ENCODE measurements around the gene TMEM52.

TMEM52 gene

DNA sequence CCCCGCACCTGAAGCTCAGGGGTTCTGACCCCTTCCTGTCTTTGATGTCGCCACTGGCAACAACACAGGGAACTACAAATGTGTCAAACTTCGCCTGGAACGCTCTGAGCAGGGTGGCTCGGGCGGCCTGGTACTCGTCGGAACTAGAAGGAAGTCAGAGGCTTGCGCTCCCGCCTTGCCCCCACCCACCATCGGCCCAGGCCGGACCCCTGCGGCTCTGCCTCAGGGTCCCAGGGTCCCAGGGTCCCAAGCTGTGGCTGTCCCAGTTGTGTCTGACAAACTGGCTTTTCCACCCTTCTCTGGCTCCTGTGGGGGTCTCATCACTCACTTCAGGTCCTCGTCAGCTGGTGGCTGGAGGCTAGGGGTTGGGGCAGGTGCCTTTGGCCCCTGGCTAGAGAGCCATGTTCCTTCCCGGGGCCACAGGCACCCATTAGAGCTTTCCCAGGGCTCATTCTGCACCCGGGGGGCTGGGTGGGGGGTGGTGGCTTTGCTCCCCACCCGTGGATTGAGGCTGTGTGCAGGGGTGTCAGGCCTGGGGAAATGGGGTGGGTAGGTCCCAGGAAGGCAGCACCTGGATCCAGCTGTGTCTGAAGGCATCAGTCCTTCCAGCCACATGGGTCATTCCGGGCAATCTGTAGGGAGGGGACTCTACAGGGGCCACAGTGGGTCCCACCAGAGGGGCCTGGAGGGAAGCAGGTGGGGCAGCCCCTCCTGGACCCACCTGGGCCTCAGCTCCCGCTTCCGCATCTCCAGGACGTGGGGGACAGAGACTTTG is 8.0 kb upstream of the TMEM52 start:
- no peak for DNase-seq (ENCODE audit: low read depth in 2 of 2)

DNA sequence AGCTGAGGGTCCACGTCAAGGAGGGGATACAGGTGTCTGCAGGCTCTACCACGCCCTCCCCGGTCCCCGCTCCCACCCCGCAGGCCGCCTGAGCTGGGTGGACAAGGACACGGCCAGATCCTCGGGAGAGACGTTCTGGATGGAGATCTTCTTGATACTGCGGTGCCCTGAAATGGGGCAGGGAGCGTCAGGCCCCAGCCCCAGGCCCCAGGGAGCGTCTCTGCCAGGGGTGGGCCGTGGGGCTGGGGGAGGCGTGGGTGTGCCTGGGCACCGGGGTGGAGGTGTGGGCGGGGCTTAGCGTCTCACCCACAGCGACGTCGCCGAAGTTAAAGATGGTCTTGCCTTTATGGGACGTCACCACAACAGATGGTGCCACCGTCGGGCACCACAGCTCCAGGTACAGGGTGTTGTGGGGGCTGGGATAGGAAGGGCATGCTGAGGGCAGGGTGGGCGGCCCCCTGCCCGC is 7.3 kb upstream of the TMEM52 start:
- DNase-seq (ENCODE audit: low read depth in 2 of 2): no peak

DNA sequence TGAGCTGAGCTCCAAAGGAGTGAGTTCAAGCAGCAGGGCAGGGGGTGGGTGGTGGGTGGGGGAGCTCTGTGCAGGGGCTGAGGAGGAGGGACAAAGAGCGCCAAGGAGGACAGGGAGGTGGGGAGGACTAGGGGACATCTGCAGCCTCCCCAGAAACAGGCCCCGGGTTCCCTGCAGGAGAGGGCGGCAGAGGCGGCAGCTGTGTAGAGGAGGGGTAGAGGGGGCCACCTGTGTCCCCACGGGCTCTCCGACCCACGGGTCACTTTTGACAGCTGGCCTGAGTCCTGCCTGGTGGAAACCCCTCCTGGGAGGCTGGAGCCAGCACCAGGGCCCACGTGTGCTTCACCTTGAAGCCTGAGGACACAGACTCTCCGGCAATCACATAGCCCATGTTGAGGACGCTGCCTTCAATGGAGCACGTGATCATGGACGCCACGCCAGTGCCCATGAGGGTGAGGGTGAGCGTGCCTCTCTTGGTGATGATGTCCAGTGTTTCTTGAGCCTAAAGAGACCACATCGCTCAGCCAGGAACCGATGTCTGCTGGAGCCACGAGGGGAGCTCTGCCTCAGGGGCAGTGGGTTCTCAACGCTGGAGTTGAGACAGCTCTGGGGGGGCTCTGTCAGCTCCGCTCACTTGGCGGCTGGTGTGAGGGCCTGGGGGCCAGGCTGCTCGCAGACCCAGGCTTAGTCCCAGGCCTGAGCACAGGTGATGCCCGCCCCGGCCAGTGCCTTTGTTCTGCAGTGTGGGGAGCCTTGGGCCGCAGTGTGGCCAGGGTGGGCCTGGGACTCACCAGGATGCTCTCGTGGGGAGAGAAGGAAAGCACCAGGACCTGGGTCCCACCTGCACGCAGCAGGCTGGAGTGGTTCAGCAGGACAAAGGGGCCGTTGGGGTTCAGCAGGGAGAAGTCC is 6.6 kb upstream of the TMEM52 start:
- DNase-seq (ENCODE audit: low read depth in 2 of 2): no peak

DNA sequence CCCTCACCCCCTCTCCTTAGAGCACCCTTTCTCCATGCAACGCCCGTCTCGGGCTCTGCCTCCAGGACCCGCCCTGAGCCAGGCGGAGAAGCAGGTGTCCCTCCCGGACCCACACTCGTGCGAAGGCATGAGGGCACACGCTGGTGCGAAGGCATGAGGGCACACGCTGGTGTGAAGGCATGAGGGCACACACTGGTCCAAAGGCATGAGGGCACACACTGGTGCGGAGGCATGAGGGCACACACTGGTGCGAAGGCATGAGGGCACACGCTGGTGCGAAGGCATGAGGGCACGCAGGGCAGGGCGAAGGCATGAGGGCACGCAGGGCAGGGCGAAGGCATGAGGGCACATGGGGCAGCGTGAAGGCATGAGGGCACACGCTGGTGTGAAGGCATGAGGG is 5.8 kb upstream of the TMEM52 start:
- DNase-seq (ENCODE audit: low read depth in 2 of 2): no peak

DNA sequence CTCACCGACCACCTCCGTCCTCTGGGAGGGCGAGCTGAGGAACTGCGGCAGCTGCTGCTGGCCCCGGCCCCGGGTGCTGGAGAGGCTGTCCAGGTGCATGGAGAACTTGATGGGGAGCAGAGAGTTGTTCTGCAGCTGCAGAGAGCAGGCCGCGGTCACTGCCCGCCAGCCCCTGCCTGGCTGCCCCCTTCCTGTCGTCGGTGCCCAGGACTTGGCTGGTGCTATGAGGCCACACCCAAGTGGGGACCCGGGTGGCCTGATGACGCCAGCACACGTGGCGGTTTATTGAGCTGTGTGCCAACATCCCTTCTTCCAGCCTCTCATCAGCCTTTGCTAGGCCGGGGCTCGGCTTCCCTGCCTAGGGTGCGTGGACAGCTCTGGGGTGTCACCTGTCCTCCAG is 5.3 kb upstream of the TMEM52 start:
- DNase-seq (ENCODE audit: low read depth in 2 of 2): no peak

DNA sequence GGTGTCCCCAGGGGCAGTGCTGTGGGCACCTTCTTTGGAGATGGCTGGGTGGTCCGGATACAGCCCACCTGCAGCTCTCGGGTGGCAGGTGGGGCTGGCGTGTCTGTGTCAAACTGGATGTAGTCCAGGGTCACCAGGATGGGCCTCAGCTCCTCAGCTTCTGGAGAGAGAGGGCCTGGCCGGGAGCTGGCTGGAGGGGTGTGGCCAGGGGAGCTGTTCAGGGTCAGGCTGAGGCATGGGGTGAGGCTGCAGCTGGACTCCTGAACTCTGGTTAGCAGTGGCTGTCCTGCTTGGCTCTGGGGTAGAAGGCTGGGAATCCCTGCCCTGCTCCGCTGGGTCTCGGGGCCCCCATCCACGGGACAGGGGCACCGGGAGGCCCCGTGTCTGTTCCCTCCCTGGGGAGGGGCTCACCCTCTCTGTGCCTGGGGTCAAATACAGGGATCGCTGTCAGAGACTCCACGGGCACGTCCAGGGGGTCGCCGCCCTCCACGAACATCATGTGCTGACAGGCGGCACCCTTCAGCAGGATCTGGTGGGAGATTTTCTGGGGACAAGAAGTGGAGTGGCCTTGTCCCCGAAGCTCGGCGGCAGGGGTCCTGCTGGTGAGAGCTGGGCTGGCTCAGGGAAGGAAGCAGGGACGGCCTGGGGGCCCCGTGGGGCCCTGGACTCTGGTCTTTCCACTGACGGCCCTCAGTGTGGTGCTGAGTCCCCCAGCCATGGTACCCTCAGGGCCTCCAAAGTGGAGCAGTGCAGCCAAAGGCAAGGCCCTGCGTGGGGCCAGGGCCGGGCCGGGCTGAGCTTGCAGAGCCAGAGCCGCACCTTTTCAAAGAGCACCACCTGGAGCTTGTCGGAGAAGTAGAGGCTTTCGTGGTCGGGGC is 4.1 kb upstream of the TMEM52 start:
- no peak for DNase-seq (ENCODE audit: low read depth in 2 of 2)

DNA sequence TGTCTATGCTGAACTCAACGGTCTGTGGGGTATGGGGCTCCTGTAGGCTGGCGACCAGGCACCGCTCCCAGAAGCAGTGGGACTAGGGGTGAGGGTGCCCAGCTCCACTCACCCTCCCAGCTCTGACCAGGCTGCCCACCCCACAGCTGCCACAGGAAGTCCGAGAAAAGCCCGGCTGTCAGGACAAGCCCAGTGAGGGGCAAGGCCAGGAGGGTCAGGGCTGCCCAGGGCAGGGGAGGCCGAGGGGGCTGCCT is 3.5 kb upstream of the TMEM52 start:
- DNase-seq (ENCODE audit: low read depth in 2 of 2): no peak

DNA sequence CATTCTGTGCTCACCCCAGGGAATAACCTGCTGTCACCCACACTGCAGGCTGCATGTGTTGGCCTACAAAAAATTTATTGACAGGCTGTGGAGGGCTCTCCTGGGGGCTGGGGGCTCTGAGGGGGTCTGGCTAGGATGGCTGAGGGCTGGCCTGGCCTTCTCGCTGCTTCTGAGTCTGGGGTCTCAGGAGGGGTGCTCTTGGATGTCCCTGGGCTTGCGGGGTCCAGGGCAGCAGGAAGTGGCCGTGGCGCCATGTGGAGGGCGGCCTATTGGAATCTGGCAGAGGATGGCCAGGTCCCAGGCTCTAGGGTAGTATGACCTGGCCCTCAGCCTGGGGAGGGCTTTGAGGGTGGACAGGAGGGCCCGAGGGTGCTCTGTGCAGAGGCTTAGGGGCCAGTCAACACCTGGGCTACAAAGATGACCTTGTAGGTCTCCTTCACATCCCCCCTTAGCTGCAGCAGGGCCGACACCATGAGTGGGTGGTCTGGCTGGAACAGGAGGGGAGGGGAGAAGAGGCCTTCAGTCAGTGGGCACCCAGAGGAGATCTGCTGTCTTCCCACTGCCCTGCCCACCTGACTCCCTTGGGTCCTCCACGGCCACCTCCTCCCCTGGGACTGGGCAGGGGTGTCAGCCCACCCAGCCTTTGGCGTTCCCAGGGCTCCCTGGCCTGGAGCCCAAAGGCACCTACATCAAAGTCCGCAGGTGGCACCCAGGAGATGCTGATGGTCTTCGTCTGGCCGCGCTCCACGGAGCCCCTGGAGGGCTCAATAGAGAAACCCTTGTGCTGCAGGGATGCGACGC is 3.0 kb upstream of the TMEM52 start:
- no peak for DNase-seq (ENCODE audit: low read depth in 2 of 2)

DNA sequence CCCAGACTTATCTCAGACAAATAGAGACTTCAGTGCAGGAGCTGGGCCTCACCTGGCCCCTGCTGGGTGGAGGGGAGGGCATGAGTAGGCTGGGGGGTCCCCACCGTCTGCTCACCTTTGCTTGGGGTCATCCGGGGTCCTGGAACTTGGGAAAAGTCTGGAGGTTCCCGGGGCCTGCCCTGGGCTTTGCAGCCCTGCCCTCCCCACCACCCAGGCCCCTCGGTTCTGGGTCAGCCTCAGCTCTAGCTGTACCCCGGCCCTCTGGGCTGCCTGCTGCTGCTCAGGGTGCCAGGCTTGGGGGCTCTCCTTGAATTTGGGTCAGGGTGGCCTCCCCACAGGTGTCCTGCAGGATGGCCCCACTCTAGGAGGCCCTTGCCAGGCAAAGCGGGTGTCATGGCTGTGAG is 2.4 kb upstream of the TMEM52 start:
- no peak for DNase-seq (ENCODE audit: low read depth in 2 of 2)

DNA sequence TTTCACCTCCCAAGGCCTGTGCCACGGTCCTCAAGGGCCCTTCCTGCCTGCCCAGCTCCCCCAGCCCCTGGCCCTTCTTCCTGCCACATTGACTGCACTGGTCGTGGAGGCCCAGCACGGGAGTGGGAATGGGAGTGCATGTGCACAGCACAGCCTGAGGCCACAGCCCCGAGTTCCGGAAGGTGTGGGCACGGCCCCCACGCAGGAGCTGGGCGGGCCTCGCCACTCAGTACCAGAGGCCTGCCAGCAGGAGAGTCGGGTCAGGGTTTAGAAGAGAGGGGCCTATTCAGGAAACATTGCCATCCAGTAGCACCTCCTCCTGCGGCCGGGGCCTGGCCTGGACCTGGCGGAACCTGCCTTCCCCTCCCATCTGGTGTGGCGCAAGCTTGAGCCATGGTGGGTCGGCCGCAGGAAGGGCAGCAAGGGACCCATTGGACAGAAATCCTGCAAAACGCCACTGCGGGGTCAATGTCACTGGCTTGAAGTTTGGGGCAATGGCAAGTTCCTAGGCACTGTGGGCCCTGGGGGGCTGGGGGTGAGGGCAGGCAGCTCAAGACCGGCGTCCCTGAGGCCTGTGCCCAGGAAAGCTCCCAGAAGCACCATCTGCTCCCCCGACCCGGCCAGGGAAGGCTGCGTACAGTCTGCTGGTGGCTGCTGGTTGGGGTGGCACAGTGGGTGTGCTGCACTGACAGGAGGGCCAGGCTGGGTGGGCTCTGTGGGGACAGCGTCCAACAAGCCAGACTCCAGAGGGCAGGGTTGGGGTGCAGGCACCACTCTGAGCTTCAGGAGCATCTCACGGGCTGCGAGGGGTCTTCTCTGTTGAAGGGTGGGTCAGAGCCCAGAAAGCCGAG is 1.8 kb upstream of the TMEM52 start:
- DNase-seq (ENCODE audit: low read depth in 2 of 2): no peak

DNA sequence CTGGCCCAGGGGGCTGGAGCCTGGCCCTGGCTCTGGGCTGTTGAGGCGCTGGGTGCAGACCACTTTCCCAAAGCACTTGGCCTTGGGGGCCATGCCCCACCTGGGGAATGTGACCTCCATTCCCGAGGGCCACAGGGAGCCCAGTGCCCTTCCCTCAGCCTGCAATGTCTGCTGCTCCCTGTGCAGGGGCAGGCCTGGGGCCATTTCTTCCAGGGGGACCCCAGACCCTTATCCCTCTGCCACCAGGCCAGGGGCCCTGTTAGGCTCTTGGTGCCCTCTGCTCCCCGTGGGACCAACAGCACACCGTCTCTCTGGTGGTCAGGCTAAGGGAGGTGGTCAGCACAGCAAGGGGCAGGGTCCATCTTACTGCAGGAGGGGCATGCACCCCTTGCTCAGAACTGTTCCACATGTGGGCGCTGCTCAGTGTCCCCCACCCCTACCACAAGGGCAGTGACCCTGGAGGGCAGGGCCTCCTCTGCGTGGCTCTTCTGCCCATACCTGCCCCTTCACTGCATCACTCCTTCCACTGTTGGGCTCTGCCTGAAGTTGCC is 1.1 kb upstream of the TMEM52 start:
- no peak for DNase-seq (ENCODE audit: low read depth in 2 of 2)

DNA sequence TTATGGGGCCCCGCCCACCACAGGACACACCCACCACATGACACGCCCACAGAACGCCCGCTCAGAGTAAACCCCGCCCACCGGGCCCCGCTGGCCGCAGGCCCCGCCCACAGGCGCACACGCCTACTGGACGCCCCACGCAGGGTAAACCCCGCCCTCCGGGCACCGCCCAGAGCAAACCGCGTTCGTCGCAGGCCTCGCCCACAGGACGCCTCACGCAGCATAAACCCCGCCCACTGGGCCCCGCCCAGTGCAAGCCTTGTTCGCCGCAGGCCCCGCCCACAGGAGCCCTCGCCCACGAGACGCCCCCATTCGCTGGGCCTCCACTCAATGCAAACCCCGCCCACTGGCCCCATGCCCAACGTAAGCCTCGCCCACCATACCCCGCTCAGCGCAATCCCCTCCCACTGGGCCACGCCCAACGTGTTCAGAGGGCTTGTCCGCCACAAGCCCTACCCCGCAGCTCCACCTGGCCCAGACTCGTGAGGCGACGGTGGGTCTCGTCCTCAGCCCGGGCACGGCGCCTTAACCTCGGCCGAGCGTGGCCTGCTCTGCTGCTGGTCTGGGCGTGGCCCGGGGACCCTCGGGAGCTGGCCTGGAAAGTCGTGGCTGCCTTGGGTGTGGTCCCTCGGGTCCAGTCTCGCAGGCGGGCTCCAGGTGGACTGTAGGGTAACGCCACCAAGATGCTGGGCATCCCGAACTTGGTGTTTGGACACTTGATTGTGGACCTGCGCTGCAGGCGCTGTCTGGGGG is 401 bp upstream of the TMEM52 start:
- peak; percentile 97 to 99 for DNase-seq (ENCODE audit: low read depth in 2 of 2)

DNA sequence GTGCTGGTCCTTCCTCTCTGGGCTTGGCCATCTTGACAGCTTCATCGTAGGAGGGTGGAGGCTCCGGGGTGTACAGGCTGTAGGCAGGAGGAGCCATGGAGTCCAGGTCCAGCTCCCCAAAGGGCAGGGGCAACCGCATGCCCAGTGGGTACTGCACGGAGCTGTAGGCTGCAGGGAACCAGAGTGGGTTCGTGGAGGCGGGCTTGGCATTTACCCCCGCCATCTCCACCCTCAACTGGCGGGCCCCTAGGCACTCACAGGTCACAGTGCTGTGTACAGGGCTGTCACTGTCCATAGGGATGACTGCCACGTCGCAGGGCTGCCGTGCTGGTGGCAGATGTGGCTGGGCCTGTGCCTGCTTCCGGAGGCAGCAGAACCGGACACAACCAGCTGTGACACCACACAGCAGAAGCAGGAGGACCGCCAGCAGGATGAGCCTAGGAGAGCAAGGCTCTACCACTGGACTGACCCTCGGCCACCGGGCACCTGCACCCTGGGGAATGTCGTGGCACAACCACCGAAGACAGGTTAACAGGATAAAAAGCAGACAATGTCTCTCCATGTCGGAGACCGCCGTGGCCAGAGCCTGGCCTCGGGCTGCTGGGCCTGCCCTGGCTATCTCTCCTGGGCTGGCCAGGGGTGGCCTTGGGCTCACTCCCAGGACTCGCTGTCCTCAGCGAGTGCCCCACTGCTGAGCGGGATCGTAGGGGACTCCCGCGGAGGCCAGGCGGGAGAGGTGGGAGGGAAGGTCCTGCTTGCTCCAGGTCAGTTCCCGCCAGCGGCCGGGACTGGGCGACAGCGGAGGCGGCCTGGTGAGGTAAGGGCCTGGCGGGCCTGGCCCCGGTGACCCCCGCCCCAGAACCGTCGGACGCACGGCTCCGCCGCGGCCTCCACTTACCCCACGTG is 831 bp downstream of the TMEM52 start:
- DNase-seq (ENCODE audit: low read depth in 2 of 2): no peak

DNA sequence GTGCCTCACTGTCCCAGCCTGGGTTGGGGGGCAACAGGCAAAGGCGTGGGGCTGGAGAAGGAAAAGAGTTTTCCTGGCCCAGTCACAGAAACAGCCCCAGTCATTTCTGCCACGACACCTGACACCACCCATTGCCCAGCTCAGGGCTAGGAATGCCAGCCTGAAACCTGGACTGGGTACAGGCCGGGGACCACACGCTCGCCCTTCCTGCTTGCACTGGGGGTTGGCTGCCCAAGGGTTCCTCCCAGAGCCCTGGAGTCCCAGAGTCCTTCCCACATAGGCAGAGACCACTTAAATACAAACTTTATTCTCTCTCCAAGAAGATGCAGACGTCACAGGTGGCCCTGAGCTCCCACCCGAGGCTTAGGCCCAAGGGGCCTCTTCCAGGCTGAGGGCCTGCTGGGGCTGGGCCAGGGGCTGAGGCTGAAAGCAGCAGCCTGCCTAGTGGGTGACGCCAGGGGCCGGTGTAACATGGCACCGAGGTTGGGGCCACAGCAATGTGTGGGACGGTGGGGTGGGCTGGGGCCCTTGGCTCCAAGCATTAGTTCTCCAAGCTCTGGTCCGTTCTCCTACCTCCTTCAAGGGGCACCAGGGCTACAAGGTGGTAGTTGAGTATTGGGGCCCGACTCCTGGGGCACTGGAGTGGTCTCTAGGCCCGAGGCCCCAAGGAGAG is 1.6 kb downstream of the TMEM52 start:
- no peak for DNase-seq (ENCODE audit: low read depth in 2 of 2)

DNA sequence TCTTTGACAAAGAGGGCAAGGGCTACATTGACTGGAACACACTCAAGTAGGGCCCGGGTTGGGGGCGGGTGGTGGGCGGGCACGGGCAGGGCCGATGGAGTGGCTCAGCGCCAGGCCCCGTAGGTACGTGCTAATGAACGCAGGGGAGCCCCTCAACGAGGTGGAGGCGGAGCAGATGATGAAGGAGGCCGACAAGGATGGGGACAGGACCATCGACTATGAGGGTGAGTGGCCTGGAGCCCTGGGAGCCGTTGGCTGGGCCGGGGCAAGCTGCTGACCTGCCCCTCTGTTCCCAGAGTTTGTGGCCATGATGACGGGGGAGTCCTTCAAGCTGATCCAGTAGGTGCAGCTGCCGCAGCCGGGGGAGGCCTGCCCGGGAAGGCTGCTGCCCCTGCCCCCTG is 2.2 kb downstream of the TMEM52 start:
- DNase-seq (ENCODE audit: low read depth in 2 of 2): no peak

DNA sequence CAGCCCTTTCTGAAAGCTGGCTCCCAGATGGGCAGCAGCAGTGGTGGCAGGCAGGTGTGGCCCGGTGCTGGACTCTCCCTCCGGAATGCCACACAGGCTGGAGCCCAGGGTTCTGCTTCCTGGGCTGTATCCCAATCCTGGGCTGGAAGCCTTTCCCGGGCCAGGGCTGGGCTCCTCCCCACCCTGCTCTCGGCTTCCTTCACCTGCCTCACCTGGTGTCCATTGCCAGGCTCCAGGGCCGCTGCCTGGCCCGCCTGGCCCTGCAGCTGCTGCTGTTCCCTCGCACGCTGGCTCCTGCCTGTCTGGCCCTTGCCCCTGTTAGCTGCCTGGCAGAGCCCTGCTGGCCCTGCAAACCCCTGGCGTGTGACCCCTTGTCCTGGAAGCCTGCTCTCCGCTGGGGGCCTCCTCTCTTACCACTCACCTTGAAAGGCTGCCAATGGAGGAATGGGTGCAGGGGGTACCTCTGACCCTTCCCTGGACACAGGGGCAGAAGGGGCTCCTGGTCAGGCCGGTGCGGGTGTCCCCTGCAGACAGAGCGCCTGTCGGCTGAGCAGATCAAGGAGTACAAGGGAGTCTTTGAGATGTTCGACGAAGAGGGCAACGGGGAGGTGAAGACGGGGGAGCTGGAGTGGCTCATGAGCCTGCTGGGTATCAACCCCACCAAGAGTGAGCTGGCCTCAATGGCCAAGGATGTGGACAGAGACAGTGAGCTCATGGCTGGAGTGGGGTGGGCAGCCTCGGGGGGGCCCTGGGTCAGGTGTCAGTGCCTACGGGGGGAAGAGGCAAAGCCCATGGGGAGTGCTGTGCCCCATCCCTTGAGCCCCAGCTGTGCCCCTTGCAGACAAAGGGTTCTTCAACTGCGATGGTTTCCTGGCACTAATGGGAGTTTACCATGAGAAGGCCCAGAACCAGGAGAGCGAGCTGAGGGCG is 2.9 kb downstream of the TMEM52 start:
- no peak for DNase-seq (ENCODE audit: low read depth in 2 of 2)

All from activated CD4-positive, alpha-beta T cell treated with anti-CD3 and anti-CD28 coated beads for 24 hours (primary cell).